H1 (cell line): ENCODE results near the gene ENPP4. TPM values are rescaled to one million over a fixed set of nuclear protein-coding genes. Genes with fewer than 3 reads are reported as not detected.
"Not testable (repeated sequence)": the region's sequence is repeated elsewhere in the genome, so short reads cannot be mapped to it uniquely, and the experiment has no call there.

Source experiments
- CTCF ChIA-PET: fragments of 300-600 bp; sonication (Branson Sonifier 250); formaldehyde crosslinking; loops from one replicate; lab custom pipeline; 2021; ENCODE audit not compliant: partially characterized antibody; lab: Charles Lee
- POLR2A ChIA-PET: fragments of 300-600 bp; sonication (Branson Sonifier 250); formaldehyde crosslinking; loops from one replicate; lab custom pipeline; 2021; ENCODE audit warnings: inconsistent platforms; ENCODE audit not compliant: partially characterized antibody; lab: Charles Lee
- DNase-seq, 2 experiments: peaks; one replicate each; pipeline versions ENCODE4 v3.0.0 to v3.0.0-alpha.2; 2010 to 2022; ENCODE audit warnings: low spot score in 2 of 2, low read depth in 1 of 2, mixed read lengths in 1 of 2
- FAIRE-seq: peaks from 2 replicates; lab custom pipeline; 2011; peaks lifted over from hg19 to GRCh38; lab: Jason Lieb, UNC
- H2AFZ ChIP-seq: 2 replicates; pipeline ENCODE4 v1.8.1; 2012; ENCODE audit warnings: low read length, inconsistent platforms
- H2AK5ac ChIP-seq: 2 replicates; pipeline ENCODE4 v1.6.1; 2013; ENCODE audit warnings: low read depth, low read length
- H2BK120ac ChIP-seq: replicated peaks from 2 replicates; pipeline ENCODE3; 2013; ENCODE audit warnings: low read depth, low read length, inconsistent platforms
- H2BK12ac ChIP-seq: 2 replicates; pipeline ENCODE4 v1.6.1; 2013; ENCODE audit warnings: low read depth, low read length
- H2BK15ac ChIP-seq: 2 replicates; pipeline ENCODE4 v1.6.1; 2013; ENCODE audit warnings: low read length
- H2BK20ac ChIP-seq: 2 replicates; pipeline ENCODE4 v1.6.1; 2013; ENCODE audit warnings: low read length
- H2BK5ac ChIP-seq: 2 replicates; pipeline ENCODE4 v1.6.1; 2013; ENCODE audit warnings: low read depth, low read length
- H3K14ac ChIP-seq: 2 replicates; pipeline ENCODE4 v1.6.1; 2013; ENCODE audit warnings: inconsistent platforms; ENCODE audit not compliant: insufficient read length
- H3K18ac ChIP-seq: 2 replicates; pipeline ENCODE4 v1.6.1; 2013; ENCODE audit warnings: low read length; ENCODE audit errors: extremely low read depth
- H3K23ac ChIP-seq: 2 replicates; pipeline ENCODE4 v1.6.1; 2013; ENCODE audit warnings: inconsistent platforms; ENCODE audit not compliant: insufficient read length
- H3K23me2 ChIP-seq: 2 replicates; pipeline ENCODE4 v1.6.1; 2013; ENCODE audit warnings: low read depth, low read length
- H3K27ac ChIP-seq: 2 replicates; pipeline ENCODE4 v1.6.1; 2011; ENCODE audit warnings: low read depth, low read length, inconsistent platforms
- H3K27me3 ChIP-seq, 4 experiments: replicated peaks in 1 of 4; 1 replicate in 1 of 4; 2 replicates in 3 of 4; pipeline versions ENCODE4 v1.6.1 to v1.8.1; 2011 to 2013; ENCODE audit warnings: low read length in 3 of 4, mild to moderate bottlenecking in 3 of 4, inconsistent platforms in 2 of 4, mixed read lengths in 2 of 4, moderate library complexity in 1 of 4; ENCODE audit not compliant: control insufficient read depth in 3 of 4, insufficient read depth in 3 of 4; ENCODE audit errors: extremely low read depth in 1 of 4
- H3K36me3 ChIP-seq, 4 experiments: 2 replicates each; pipeline versions ENCODE4 v1.6.1 to v1.8.1; 2011 to 2013; ENCODE audit warnings: mild to moderate bottlenecking in 4 of 4, low read length in 3 of 4, moderate library complexity in 2 of 4, control low read depth in 1 of 4, inconsistent platforms in 1 of 4; ENCODE audit not compliant: insufficient read depth in 4 of 4, control insufficient read depth in 2 of 4
- H3K4ac ChIP-seq: replicated peaks from 2 replicates; pipeline ENCODE3; 2013; ENCODE audit warnings: low read length, low read depth, mixed read lengths, inconsistent platforms; ENCODE audit not compliant: insufficient read length
- H3K4me1 ChIP-seq, 4 experiments: replicated peaks in 1 of 4; 1 replicate in 1 of 4; 2 replicates in 3 of 4; pipeline versions ENCODE4 v1.6.1 to v1.8.1; 2011 to 2013; ENCODE audit warnings: low read length in 3 of 4, inconsistent platforms in 2 of 4, mixed read lengths in 1 of 4; ENCODE audit not compliant: insufficient read depth in 4 of 4, control insufficient read depth in 3 of 4
- H3K4me2 ChIP-seq, 2 experiments: 2 replicates each; pipeline versions ENCODE4 v1.6.1 to v1.8.1; 2011 to 2013; ENCODE audit warnings: low read depth in 2 of 2, low read length in 2 of 2, control low read depth in 1 of 2, inconsistent platforms in 1 of 2, mild to moderate bottlenecking in 1 of 2; ENCODE audit not compliant: insufficient read depth in 1 of 2
- H3K4me3 ChIP-seq, 4 experiments: fragments of 200-600, 300-600 bp in 1 of 4; sonication (generic), shearing (Covaris generic), sonication (Bioruptor Twin) in 1 of 4; 2 replicates each; pipeline versions ENCODE4 v1.5.1 to v1.8.1; 2011 to 2016; ENCODE audit warnings: low read length in 4 of 4, low read depth in 3 of 4, control low read depth in 2 of 4, inconsistent platforms in 2 of 4, mild to moderate bottlenecking in 2 of 4, mixed read lengths in 1 of 4, moderate library complexity in 1 of 4; ENCODE audit not compliant: insufficient read depth in 2 of 4; ENCODE audit errors: extremely low read depth in 1 of 4
- H3K56ac ChIP-seq: replicated peaks from 2 replicates; pipeline ENCODE3; 2013; ENCODE audit warnings: low read depth, mild to moderate bottlenecking, mixed read lengths, low read length, inconsistent platforms; ENCODE audit not compliant: insufficient read length
- H3K79me1 ChIP-seq: 2 replicates; pipeline ENCODE4 v1.6.1; 2013; ENCODE audit warnings: low read depth, low read length, control low read depth
- H3K79me2 ChIP-seq, 2 experiments: 2 replicates each; pipeline versions ENCODE4 v1.6.1 to v1.8.1; 2012 to 2013; ENCODE audit warnings: low read length in 2 of 2, mild to moderate bottlenecking in 2 of 2, inconsistent platforms in 1 of 2; ENCODE audit not compliant: insufficient read depth in 2 of 2, control insufficient read depth in 1 of 2
- H3K9ac ChIP-seq, 4 experiments: replicated peaks in 1 of 4; 1 replicate in 1 of 4; 2 replicates in 3 of 4; pipeline versions ENCODE4 v1.6.1 to v1.8.1; 2011 to 2013; ENCODE audit warnings: low read depth in 3 of 4, low read length in 3 of 4, control low read depth in 2 of 4, mild to moderate bottlenecking in 2 of 4, moderate library complexity in 2 of 4, inconsistent platforms in 1 of 4; ENCODE audit errors: extremely low read depth in 1 of 4
- H3K9me3 ChIP-seq, 2 experiments: 2 replicates each; pipeline versions ENCODE4 v1.6.1 to v1.8.1; 2012 to 2013; ENCODE audit warnings: mild to moderate bottlenecking in 2 of 2, moderate library complexity in 2 of 2, control low read depth in 1 of 2, inconsistent platforms in 1 of 2, low read depth in 1 of 2, low read length in 1 of 2, mixed read lengths in 1 of 2; ENCODE audit not compliant: insufficient read depth in 2 of 2
- H4K20me1 ChIP-seq, 2 experiments: replicated peaks in 1 of 2; 2 replicates each; pipeline versions ENCODE3 to v1.8.1; 2011 to 2013; ENCODE audit warnings: inconsistent platforms in 2 of 2, low read length in 2 of 2, mild to moderate bottlenecking in 1 of 2; ENCODE audit not compliant: insufficient read depth in 2 of 2, control insufficient read depth in 1 of 2
- H4K5ac ChIP-seq: 2 replicates; pipeline ENCODE4 v1.6.1; 2013; ENCODE audit warnings: low read length, low read depth, mixed read lengths, inconsistent platforms; ENCODE audit not compliant: insufficient read length
- H4K8ac ChIP-seq: 2 replicates; pipeline ENCODE4 v1.8.0; 2013; ENCODE audit warnings: mild to moderate bottlenecking, moderate library complexity, low read length, inconsistent platforms; ENCODE audit not compliant: insufficient read depth; ENCODE audit errors: extremely low read depth
- H4K91ac ChIP-seq: replicated peaks from 2 replicates; pipeline ENCODE3; 2013; ENCODE audit warnings: low read length, mixed read lengths, inconsistent platforms; ENCODE audit not compliant: insufficient read length
- GTF2F1 ChIP-seq: IDR thresholded peaks from 2 replicates; pipeline ENCODE4 v1.6.1; 2012; ENCODE audit warnings: low read depth, low read length, improper control_type of control experiment, borderline replicate concordance
- HDAC2 ChIP-seq, 2 experiments: fragments of 300-600 bp in 1 of 2; sonication (generic) in 1 of 2; IDR thresholded peaks; 2 replicates each; pipeline ENCODE4 v1.6.1; 2011 to 2012; ENCODE audit warnings: low read depth in 2 of 2, low read length in 2 of 2, mild to moderate bottlenecking in 2 of 2, moderate library complexity in 2 of 2, borderline replicate concordance in 1 of 2, inconsistent platforms in 1 of 2
- POLR2AphosphoS5 ChIP-seq: IDR thresholded peaks from 2 replicates; pipeline ENCODE4 v1.6.1; 2011; ENCODE audit warnings: low read depth, low read length
- WGBS, 2 experiments: shearing (Covaris generic) in 1 of 2; methylation state at CpG; one replicate each; pipeline versions ENCODE4 v1.1.6 to v1.1.7; 2013 to 2015; ENCODE audit warnings: low lambda C conversion rate in 2 of 2, mixed read lengths in 2 of 2, inconsistent platforms in 1 of 2, low coverage in 1 of 2, missing lambda C conversion rate in 1 of 2; ENCODE audit not compliant: insufficient replicate concordance in 2 of 2, insufficient coverage in 1 of 2, insufficient read length in 1 of 2; ENCODE audit errors: extremely low coverage in 1 of 2, missing lambda C conversion rate in 1 of 2; 5-methylcytosine and 5-hydroxymethylcytosine counted together
- polyA plus RNA-seq, 7 experiments: library from polyadenylated mRNA; depleted of rRNA in 3 of 7; stranded (reverse) in 5 of 7; unstranded in 2 of 7; fragments of >200 nt in 5 of 7; fragments of 200-250 nt in 2 of 7; gene quantifications; 1 replicate in 5 of 7; 2 replicates in 1 of 7; 4 replicates in 1 of 7; pipeline versions ENCODE4 v1.2.1 to v1.2.3, GENCODE V29; 2011 to 2013; ENCODE audit warnings: missing spikeins in 2 of 7, mixed read lengths in 2 of 7
- total RNA-seq: library from RNA; stranded (reverse); fragmentation: NEBNext Ultra II Directional; extraction: Animal tissue kit (Norgen Biotek cat#: 25700); gene quantifications from 2 replicates; pipeline ENCODE4 v1.2.1, GENCODE V29; 2021

ENPP4 gene
- total and polyA plus RNA-seq, 2 of the 8 experiments (the other 6 are each of a cell fraction or from before 2014, with no cell fraction given), result 2.0 to 4.4 TPM

GRCh38 chr6:46118836-46119235, 11.0 kb upstream of the ENPP4 start (continued):
- TF ChIP-seq HDAC2 (IDR thresholded peaks at IDR 0.05; ENCODE audit: borderline replicate concordance in 1 of 2, low read depth in 2 of 2, low read length in 2 of 2) (no peak), POLR2AphosphoS5 (no peak), GTF2F1 (no peak)

GRCh38 chr6:46119679-46120078, 10.1 kb upstream of the ENPP4 start:
- CTCF ChIA-PET, H3K4me1 ChIP-seq, H2BK20ac ChIP-seq, H3K79me1 ChIP-seq, H3K27me3 ChIP-seq, H4K20me1 ChIP-seq, H2BK5ac ChIP-seq, H3K79me2 ChIP-seq, H3K23me2 ChIP-seq, H3K4me3 ChIP-seq, DNase-seq, H3K56ac ChIP-seq, H4K91ac ChIP-seq, H3K4me2 ChIP-seq, H2AK5ac ChIP-seq, H2BK120ac ChIP-seq, H4K8ac ChIP-seq, H3K18ac ChIP-seq, H3K4ac ChIP-seq, H2BK12ac ChIP-seq, H3K14ac ChIP-seq, H3K27ac ChIP-seq, H3K23ac ChIP-seq, H3K9ac ChIP-seq, H2AFZ ChIP-seq, H2BK15ac ChIP-seq, FAIRE-seq, H4K5ac ChIP-seq, H3K36me3 ChIP-seq: not testable (repeated sequence)
- 80% methylated on average over 5 of the region's 5 CpGs; no CpG with 5 or more reads in 1 of the 2 experiments for WGBS, 2 experiments
- POLR2A ChIA-PET, result interaction anchor here (1.1 kb wide), 1 partner anchor 10 kb away, joined by 4 read pairs; no protein-coding TSS in a partner anchor
- H3K9me3 ChIP-seq, result peaks cover 5 to 16% of the 10 kb centered on the region in 2 experiments; a peak in 3 of 4 replicates
